ENCODE results near the gene RGMA.
"Not testable (repeated sequence)": the region's sequence is repeated elsewhere in the genome, so short reads cannot be mapped to it uniquely, and the experiment has no call there.

Gene RGMA

DNA sequence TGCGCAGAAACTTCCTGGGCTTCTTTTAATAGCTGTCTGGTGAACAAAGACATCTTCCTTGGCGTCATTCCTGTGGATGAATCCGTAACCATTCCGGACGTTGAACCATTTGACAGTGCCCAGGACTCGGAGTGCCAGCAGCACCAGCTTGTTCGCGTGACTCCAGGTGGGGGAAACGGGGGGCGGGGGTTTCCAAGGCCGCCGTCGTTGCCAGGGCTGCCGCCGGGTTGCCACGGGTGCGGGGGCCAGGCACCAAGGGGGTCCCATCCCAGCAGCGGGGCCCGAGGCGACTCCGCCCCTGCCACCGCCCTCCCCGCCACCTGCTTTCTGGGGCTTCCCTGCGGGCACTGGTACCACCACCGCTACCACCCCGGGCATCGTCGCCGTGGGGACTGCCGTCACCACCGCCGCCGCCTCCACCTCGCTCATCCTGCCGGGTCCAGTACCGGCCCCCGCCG lies 22.8 kb downstream of the RGMA start:
- DNase-seq, result no peak

- no peak for DNase-seq
These were observed 23.4 kb downstream of the RGMA start for GRCh38 chr15:93065641-93066045.

DNA sequence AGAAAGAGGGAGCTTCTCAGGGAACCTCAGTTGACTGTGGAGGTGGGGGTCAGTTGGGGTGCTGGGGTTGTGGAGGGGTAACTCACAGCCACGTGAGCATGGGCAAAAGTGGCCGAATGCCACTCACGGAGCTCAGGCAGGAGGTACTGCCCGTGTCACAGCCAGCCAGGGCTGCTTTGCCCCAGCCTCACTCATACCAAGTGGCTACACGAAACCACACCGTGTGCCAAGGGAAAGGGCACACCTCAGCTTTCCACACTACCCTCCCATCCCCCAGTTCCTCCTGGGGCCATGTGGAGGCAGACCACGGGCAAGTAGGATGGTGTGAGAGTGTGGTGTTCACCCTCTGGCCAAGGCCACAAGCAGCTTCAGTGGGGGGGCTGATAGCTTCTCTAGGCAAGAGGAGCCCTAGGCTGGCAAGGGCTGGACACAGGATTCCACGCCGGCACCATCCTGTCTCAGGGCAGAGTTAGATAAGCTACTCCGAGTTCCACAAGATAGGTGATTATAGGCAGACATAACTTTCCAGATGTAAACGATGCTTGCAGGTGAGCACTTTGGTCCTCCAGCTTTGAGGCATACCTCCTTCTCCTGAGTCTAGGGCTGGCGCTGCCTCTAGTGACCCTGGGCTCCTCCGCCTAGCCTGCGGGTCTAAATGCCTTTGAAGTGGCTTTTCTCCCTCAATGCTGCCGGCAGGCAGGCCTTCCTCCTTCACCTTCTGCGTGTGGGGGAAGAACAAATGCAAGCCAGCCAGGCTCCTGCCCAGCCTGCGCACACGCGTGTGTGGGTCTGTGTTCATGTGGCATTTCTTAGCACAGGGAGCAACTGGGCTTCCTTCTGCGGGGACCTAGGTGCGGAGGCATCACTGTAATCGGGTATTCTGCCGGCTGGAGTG lies 25.0 kb downstream of the RGMA start:
- DNase-seq, result no peak

- no peak for DNase-seq
These were observed 25.7 kb downstream of the RGMA start for GRCh38 chr15:93063262-93063671.

GRCh38 chr15:93062628-93063261 lies 26.3 kb downstream of the RGMA start:
- DNase-seq, result not testable (repeated sequence)

DNA sequence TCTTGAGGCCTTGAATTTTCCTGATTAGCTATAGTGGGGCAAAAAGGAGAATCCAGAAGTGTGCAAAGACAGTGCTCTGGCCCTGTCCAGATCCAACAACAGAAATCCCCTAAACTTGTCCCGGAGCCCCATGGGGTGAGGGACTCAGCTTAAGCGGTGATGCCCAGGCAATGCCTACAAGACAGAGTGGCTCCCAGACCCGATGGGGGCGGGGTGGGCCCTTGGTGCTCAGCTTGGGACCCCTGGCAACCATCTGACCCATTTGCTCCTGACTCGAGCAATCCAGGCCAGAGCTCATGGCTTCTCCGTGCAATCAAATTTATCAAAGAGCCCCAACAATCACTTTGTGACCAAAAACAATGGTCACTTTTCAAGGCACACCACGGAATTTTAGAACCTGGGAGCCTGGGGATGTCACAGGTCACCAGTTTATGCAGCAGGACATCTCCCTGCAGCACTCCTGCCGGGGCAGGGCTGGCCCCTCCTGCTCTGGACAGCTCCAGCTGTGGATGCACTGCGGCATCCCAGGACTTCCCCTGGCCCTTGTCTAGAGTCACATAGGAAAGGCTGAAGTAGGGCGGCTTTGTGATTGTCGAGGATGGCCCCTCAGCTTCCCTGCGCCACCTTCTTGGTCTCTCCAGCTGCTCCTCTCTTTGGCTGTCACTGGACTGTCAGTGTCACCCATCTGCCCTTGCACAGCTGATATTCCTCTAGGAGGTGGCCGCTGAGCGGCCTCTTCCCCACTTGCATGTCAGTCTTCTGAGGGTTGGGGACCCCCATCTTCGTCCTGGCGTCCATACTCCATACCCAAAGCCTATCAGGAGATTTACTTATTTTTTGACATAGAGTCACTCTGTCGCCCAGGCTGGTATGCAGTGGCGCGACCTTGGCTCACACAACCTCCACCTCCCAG lies 28.4 kb downstream of the RGMA start:
- DNase-seq, result no peak

GRCh38 chr15:93059442-93059841 lies 29.6 kb downstream of the RGMA start:
- DNase-seq, result no peak

- DNase-seq, result no peak
These were observed 30.0 kb downstream of the RGMA start for GRCh38 chr15:93058904-93059427.

- no peak for DNase-seq
These were observed 30.9 kb downstream of the RGMA start for GRCh38 chr15:93058128-93058527.

DNA sequence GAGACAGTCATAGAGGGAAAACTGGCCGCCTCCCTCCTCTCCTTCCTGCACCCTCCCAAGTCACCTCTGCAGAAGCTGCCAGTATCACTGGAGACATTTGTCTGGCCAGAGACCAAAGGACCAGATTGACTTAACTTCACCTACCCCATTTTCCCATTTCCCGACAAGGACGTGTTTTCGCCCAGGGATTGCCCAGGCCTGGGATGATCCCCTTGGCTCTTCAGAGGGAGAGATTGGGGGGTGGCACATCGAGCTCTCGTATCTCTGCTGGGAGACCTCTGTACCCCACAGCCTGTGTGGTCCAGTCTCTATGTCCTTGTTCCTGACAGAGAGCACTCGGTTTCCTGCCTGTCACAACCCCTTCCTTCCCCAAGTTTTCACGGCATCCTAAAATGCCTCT lies 31.4 kb downstream of the RGMA start:
- DNase-seq, result no peak

- DNase-seq, result no peak
These were observed 32.2 kb downstream of the RGMA start for GRCh38 chr15:93056836-93057235.

DNA sequence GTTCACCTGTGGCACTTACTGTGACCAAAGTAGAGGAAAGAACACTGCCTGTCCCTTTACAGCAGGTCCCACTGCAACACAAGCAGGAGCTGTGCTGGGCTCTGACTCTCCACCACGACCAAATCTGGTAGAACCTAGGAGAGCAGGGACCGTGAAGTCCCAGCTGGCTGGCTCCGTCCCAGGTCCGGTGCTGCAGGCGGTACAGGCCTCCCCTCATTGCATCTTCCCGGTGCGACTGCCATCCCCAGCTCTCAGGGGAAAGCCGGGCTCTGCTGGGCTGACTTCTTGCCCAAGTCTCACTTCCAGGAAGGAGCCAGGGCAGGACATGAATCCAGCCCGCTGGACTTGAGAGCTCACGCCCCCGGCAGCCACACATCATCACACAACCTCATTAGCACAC lies 33.8 kb downstream of the RGMA start:
- DNase-seq, result no peak

DNA sequence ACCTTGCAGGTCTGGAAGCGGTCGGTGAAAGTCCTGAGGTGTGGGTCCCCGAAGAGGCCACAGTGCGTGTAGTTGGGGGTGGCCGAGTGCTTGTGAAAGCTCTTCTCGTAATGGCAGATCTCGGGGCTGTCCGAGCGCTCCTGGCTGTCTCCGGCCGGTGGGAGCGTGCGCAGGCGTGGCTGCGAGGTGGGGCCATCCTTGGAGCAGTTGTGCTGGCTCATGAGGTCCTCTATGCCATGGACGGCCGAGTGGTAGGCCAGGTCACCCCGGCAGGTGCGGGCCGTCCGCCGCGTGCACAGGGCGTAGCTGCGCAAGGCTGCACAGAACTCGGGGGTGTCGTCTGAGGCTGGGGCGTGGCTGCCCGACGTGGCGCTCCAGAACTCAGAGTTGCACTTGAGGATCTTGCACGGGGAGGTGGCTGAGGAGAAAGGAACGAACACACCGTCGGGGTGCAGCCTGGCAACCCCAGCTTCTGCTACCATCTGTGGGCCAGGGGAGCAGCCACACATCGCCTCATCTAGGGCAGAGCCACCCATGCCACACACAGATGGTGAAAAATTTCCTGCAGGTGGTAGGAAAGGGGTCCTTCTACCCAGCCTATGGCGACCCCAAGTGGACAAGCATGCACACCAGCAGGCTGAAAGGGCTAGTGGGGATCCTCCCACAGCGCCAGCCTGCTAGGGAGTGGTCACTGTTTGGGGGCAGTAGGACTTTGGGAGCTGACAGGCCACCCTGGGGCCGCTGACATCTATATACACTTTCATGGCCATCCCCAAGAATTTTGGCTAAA lies 36.7 kb downstream of the RGMA start:
- no peak for DNase-seq

DNA sequence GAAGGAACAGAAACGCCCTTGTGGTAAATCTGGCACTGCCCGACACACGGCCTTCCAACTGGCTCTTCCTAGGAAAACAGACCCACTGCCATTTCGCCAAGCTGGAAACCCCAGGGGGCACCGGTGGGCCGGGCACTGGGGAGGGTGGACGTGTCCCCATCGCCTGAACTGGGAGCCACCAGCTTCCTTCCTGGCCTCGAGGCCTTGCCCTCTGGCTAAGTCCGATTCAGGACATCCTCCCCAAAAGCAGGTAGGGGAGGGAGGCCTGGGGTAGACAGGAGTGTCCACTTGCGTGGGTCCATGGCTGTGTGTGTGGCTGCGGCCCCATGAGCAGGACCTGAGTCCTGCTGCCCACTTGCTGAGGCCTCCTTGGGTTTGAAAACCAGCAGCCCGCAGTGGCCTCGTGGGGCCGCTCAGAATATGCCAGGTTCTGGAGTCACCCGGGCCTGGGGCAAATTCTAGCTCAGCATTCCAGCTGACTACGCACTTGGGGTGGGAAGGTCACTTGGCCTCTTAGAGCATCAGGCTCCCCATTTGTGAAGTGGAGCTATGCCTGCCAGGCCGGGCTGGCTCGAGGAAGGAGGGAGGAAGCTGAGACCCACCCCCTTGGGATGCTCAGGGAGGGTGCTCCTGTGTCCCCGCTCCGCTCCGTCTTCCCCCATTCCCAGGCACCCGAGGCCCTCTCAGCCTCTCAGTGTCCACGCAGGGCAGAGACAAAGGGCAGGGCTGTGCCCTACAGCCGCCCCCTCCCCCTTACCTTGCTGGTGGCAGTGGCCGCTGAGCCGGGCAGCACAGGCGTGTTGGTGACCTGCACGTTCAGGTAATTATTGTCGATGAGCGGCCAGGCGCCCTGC lies 37.5 kb downstream of the RGMA start:
- no peak for DNase-seq

DNA sequence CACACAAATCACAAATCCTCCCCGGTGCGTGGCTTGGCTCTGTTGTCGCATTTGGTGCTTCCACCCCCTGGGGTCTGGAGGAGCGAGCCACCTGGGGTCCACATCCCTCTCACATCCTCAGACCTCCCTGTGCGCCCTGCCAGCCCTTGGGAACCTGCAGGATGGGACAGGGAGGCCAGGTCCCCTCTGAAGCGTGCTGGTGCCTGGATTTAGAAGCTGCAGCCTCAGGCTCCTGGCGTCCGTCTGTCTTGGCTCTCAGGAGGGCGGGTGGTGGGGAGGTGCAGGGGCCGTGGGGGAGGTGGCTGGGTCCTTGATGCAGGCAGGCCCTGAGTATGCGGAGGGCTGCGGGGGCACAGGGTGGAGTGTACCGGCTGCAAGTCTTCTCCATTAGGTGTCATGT lies 38.4 kb downstream of the RGMA start:
- no peak for DNase-seq

DNA sequence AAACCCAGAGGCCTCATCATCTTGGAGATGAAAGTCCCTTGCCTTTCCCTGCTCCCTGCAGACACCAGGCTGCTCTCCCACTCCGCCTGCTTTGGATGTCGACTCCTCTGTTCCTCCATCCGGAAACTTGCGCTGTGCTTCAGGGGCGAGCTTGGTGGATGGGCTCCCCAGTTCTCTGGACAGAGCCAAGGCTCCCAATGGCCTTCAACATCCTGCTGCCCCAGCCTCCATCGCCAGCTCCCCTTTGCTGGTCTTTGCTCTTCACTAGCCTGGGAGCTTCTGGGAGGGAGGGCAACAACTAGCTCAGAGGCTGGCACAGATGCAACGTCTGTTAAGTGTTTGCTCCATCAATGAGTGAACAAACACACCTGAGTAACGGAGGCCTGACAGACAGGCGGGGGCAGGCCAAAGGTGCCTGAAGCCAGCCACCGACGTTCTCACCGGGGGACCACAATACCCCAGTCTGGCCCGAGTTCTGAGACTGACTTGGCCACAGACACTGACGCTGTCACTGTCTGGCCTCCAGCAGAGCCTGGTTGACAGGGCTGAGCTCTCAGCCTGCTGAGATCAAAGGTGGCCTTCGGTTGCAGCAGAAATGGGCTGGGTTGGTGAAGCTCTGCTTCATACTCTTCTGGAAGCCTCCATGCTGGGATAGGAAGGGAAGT lies 39.0 kb downstream of the RGMA start:
- no peak for DNase-seq

DNA sequence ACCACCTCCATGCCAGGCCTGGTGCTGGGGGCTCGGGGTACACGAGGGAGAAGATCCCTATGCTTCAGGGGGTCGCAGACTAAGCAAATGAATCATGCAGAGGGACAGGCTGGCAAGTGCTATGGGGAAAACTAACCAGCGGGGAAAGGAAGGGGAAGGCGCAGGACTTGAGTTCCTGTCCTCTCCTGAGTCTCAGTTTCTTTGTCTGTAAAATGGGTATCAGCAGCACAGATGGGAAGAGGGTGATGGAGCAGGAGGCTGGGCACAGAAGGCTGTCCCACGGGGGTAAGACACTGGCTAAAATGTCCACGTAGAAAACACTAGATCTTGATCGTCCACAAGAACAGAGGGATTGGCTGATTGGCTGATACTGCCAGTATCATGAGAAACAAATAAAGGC lies 39.8 kb downstream of the RGMA start:
- no peak for DNase-seq

GRCh38 chr15:93048759-93049161 lies 40.3 kb downstream of the RGMA start:
- no peak for DNase-seq

DNA sequence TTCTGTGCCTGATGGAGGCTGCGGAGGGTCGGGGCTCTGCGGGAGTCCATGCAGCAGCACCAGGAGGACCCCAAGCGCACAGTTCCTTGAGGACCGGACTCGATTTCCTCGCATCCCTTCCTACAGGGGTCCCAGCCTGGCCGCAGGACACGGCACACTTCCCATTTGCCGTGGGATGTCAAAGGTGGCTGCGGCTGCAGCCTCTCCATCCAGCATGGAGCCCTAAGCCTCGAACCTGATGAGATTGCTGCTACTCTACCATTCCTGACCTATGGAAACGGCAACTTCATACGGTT lies 40.6 kb downstream of the RGMA start:
- no peak for DNase-seq

DNA sequence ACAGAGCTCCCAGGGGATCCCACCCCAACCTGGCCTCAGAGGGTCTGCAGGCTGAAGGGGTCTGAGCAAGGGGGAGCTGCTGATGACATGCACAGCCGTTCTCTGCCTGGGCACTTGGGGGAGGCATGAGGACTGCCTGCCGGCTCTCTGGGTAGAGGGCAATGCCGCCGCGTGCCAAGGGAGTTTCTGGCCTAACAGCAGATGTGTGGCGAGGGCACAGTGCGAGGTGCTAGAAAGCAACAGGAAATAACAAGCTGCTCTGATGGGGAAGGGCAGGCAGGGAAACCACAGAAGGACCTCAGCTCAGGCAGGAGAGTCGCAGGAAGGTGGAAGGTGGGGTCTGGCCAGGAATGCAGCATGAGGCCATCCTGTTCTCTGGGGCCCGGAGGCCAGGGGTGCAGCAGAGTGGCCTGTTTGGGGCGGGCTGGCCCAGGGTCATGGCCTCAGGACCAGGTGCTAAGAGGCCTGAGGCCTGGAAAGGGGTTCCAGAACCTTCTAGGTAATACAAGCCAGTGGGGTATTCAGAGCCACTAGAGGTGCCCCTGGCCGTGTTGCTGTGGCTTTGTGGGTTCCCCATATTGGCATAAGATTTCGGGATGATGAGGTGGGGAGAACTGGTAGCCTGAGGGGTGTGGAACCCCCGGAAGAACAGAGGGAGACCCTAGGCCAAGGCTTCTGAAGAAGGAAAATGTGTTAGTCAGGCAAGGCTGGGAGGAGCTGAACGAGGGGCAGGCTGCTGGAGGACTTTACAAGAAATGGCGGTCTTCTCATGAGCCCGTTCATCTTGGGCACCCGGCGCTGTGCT lies 41.2 kb downstream of the RGMA start:
- DNase-seq, result no peak

All from amniotic stem cell (primary cell).